ENCODE results near the gene C1QTNF8. TPM values are rescaled to one million over a fixed set of nuclear protein-coding genes. Genes with fewer than 3 reads are reported as not detected.

The C1QTNF8 gene
- total and polyA plus RNA-seq, 4 donors, result 0.08 to 0.74 TPM; not detected in 2

- DNase-seq (no peak), ATAC-seq (ENCODE audit: insufficient read depth, low FRiP score) (no peak)
- Histone ChIP-seq H3K9ac (ENCODE audit: insufficient read depth in 1 of 2, low read length in 2 of 2) (no peak overlapping the region), H3K36me3 (ENCODE audit: control insufficient read depth in 4 of 4, insufficient read depth in 4 of 4, low read length in 4 of 4) (no peaks in the 10 kb centered on the region), H3K27ac (ENCODE audit: low read depth in 1 of 2, low read length in 1 of 2) (no peak overlapping the region), H3K4me3 (no peak overlapping the region), H3K4me1 (ENCODE audit: control insufficient read depth in 5 of 5, insufficient read depth in 5 of 5, low read length in 5 of 5) (no peaks in the 10 kb centered on the region), H3K9me3 (ENCODE audit: control insufficient read depth in 4 of 4, insufficient read depth in 3 of 4, low read length in 3 of 4) (peaks cover 0 to 2% (median 0%) of the 10 kb centered on the region in 4 donors), H3K27me3 (ENCODE audit: control insufficient read depth in 3 of 3, insufficient read depth in 3 of 3, low read length in 2 of 3) (peaks cover 0 to 42% (median 3%) of the 10 kb centered on the region in 3 donors)
- TF ChIP-seq CTCF (IDR thresholded peaks at IDR 0.05; ENCODE audit: control extremely low read depth, extremely low read depth), result no peak
- 68 to 82% methylated on average over 30 of the region's 30 CpGs for WGBS, 2 donors
Observed at GRCh38 chr16:1121601-1122397, 25.8 kb upstream of the C1QTNF8 start.

- no peak for TF ChIP-seq CTCF (IDR thresholded peaks at IDR 0.05; ENCODE audit: control extremely low read depth, extremely low read depth)
- DNase-seq (no peak), ATAC-seq (ENCODE audit: insufficient read depth, low FRiP score) (no peak)
- Histone ChIP-seq H3K4me1 (ENCODE audit: control insufficient read depth in 5 of 5, insufficient read depth in 5 of 5, low read length in 5 of 5) (no peaks in the 10 kb centered on the region), H3K36me3 (ENCODE audit: control insufficient read depth in 4 of 4, insufficient read depth in 4 of 4, low read length in 4 of 4) (no peaks in the 10 kb centered on the region), H3K9ac (ENCODE audit: insufficient read depth in 1 of 2, low read length in 2 of 2) (no peak overlapping the region), H3K27ac (ENCODE audit: low read depth in 1 of 2, low read length in 1 of 2) (no peak overlapping the region), H3K4me3 (no peak overlapping the region), H3K9me3 (ENCODE audit: control insufficient read depth in 4 of 4, insufficient read depth in 3 of 4, low read length in 3 of 4) (peaks cover 0 to 2% (median 0%) of the 10 kb centered on the region in 4 donors), H3K27me3 (ENCODE audit: control insufficient read depth in 3 of 3, insufficient read depth in 3 of 3, low read length in 2 of 3) (peaks cover 0 to 37% (median 3%) of the 10 kb centered on the region in 3 donors)
- WGBS, 2 donors, result 67 to 76% methylated on average over 23 of the region's 23 CpGs
Observed at GRCh38 chr16:1121009-1121408, 25.0 kb upstream of the C1QTNF8 start.

- WGBS, 2 donors, result 65 to 73% methylated on average over 20 to 22 of the region's 22 CpGs
Observed at GRCh38 chr16:1120577-1120941, 24.5 kb upstream of the C1QTNF8 start.

More at GRCh38 chr16:1120577-1120941, 24.5 kb upstream of the C1QTNF8 start:
- H3K27ac ChIP-seq (ENCODE audit: low read depth in 1 of 2, low read length in 1 of 2), result no peak overlapping the region
- H3K4me1 ChIP-seq (ENCODE audit: control insufficient read depth in 5 of 5, insufficient read depth in 5 of 5, low read length in 5 of 5), result no peaks in the 10 kb centered on the region
- H3K4me3 ChIP-seq, result no peak overlapping the region
- no peaks in the 10 kb centered on the region for H3K9me3 ChIP-seq (ENCODE audit: control insufficient read depth in 4 of 4, insufficient read depth in 3 of 4, low read length in 3 of 4)
- no peaks in the 10 kb centered on the region for H3K36me3 ChIP-seq (ENCODE audit: control insufficient read depth in 4 of 4, insufficient read depth in 4 of 4, low read length in 4 of 4)
- DNase-seq (no peak), ATAC-seq (ENCODE audit: insufficient read depth, low FRiP score) (no peak)
- peaks cover 0 to 34% (median 3%) of the 10 kb centered on the region in 3 donors for H3K27me3 ChIP-seq (ENCODE audit: control insufficient read depth in 3 of 3, insufficient read depth in 3 of 3, low read length in 2 of 3)
- H3K9ac ChIP-seq (ENCODE audit: insufficient read depth in 1 of 2, low read length in 2 of 2), result no peak overlapping the region
- no peak for TF ChIP-seq CTCF (IDR thresholded peaks at IDR 0.05; ENCODE audit: control extremely low read depth, extremely low read depth)
